T-helper 1 cell treated with Interleukin-12 subunit alpha and Interleukin-12 subunit beta and Interleukin-4 antibody, amounts not matched to agents 30 μg/mL and 1 μg/mL, for 36 hours (primary cell): Measurements from ENCODE around the gene DENND1B.

Experiments
- H3K27ac Mint-ChIP-seq: one replicate; pipeline ENCODE4 v1.8.0; 2021; ENCODE audit warnings: mild to moderate bottlenecking, mixed read lengths
- H3K27me3 Mint-ChIP-seq: one replicate; pipeline ENCODE4 v1.8.0; 2021; ENCODE audit warnings: low read depth, mixed read lengths
- H3K36me3 Mint-ChIP-seq: one replicate; pipeline ENCODE4 v1.8.0; 2021; ENCODE audit warnings: low read depth, mixed read lengths
- H3K4me1 Mint-ChIP-seq: one replicate; pipeline ENCODE4 v1.8.0; 2021; ENCODE audit warnings: low read depth, mixed read lengths
- H3K4me3 Mint-ChIP-seq: one replicate; pipeline ENCODE4 v1.8.0; 2021; ENCODE audit warnings: mild to moderate bottlenecking, moderate library complexity, mixed read lengths
- H3K9me3 Mint-ChIP-seq: one replicate; pipeline ENCODE4 v1.8.0; 2021; ENCODE audit warnings: mixed read lengths

Gene DENND1B

GRCh38 chr1:197632005-197632404, 143.3 kb downstream of the DENND1B start:
- Mint-ChIP-seq H3K27ac (no peak overlapping the region), H3K9me3 (peaks cover 5% of the 10 kb centered on the region), H3K4me3 (no peak overlapping the region), H3K36me3 (peaks cover 34% of the 10 kb centered on the region), H3K27me3 (no peaks in the 10 kb centered on the region), H3K4me1 (no peaks in the 10 kb centered on the region)

GRCh38 chr1:197622371-197622770, 152.9 kb downstream of the DENND1B start:
- H3K4me1 Mint-ChIP-seq = peaks cover 2% of the 10 kb centered on the region
- no peak overlapping the region for H3K27ac Mint-ChIP-seq
- H3K9me3 Mint-ChIP-seq = peaks cover 4% of the 10 kb centered on the region
- H3K4me3 Mint-ChIP-seq = no peak overlapping the region
- H3K36me3 Mint-ChIP-seq = peaks cover 6% of the 10 kb centered on the region
- no peaks in the 10 kb centered on the region for H3K27me3 Mint-ChIP-seq

GRCh38 chr1:197621761-197622160, 153.5 kb downstream of the DENND1B start:
- Mint-ChIP-seq H3K4me1 (peaks cover 2% of the 10 kb centered on the region), H3K27ac (no peak overlapping the region), H3K9me3 (peaks cover 4% of the 10 kb centered on the region), H3K36me3 (peaks cover 6% of the 10 kb centered on the region), H3K27me3 (no peaks in the 10 kb centered on the region), H3K4me3 (no peak overlapping the region)

- H3K4me3 Mint-ChIP-seq = no peak overlapping the region
- H3K27me3 Mint-ChIP-seq = no peaks in the 10 kb centered on the region
- H3K27ac Mint-ChIP-seq = no peak overlapping the region
- H3K4me1 Mint-ChIP-seq = peaks cover 2% of the 10 kb centered on the region
- H3K9me3 Mint-ChIP-seq = no peaks in the 10 kb centered on the region
- H3K36me3 Mint-ChIP-seq = peaks cover 3% of the 10 kb centered on the region
Observed at GRCh38 chr1:197620714-197621163, 154.5 kb downstream of the DENND1B start.

- Mint-ChIP-seq H3K4me3 (no peak overlapping the region), H3K27me3 (no peaks in the 10 kb centered on the region), H3K36me3 (peaks cover 3% of the 10 kb centered on the region), H3K4me1 (peaks cover 2% of the 10 kb centered on the region), H3K27ac (no peak overlapping the region), H3K9me3 (no peaks in the 10 kb centered on the region)
Observed at GRCh38 chr1:197619008-197619640, 156.2 kb downstream of the DENND1B start.

GRCh38 chr1:197618061-197618460, 157.2 kb downstream of the DENND1B start:
- no peaks in the 10 kb centered on the region for H3K27me3 Mint-ChIP-seq
- peaks cover 3% of the 10 kb centered on the region for H3K36me3 Mint-ChIP-seq
- no peak overlapping the region for H3K4me3 Mint-ChIP-seq
- H3K27ac Mint-ChIP-seq = no peak overlapping the region
- no peaks in the 10 kb centered on the region for H3K9me3 Mint-ChIP-seq
- peaks cover 2% of the 10 kb centered on the region for H3K4me1 Mint-ChIP-seq

- H3K4me1 Mint-ChIP-seq = no peaks in the 10 kb centered on the region
- H3K27ac Mint-ChIP-seq = no peak overlapping the region
- H3K9me3 Mint-ChIP-seq = no peaks in the 10 kb centered on the region
- H3K27me3 Mint-ChIP-seq = no peaks in the 10 kb centered on the region
- H3K4me3 Mint-ChIP-seq = no peak overlapping the region
- peaks cover under 1% of the 10 kb centered on the region for H3K36me3 Mint-ChIP-seq
Observed at GRCh38 chr1:197615693-197616011, 159.6 kb downstream of the DENND1B start.

GRCh38 chr1:197614916-197615692, 160.2 kb downstream of the DENND1B start:
- no peak overlapping the region for H3K4me3 Mint-ChIP-seq
- no peaks in the 10 kb centered on the region for H3K4me1 Mint-ChIP-seq
- no peaks in the 10 kb centered on the region for H3K9me3 Mint-ChIP-seq
- no peak overlapping the region for H3K27ac Mint-ChIP-seq
- no peaks in the 10 kb centered on the region for H3K27me3 Mint-ChIP-seq
- H3K36me3 Mint-ChIP-seq = no peaks in the 10 kb centered on the region

GRCh38 chr1:197606168-197606845, 169.0 kb downstream of the DENND1B start:
- Mint-ChIP-seq H3K9me3 (no peaks in the 10 kb centered on the region), H3K27ac (no peak overlapping the region), H3K27me3 (no peaks in the 10 kb centered on the region), H3K4me1 (no peaks in the 10 kb centered on the region), H3K36me3 (no peaks in the 10 kb centered on the region), H3K4me3 (no peak overlapping the region)

GRCh38 chr1:197604302-197604701, 171.0 kb downstream of the DENND1B start:
- Mint-ChIP-seq H3K4me1 (no peaks in the 10 kb centered on the region), H3K36me3 (no peaks in the 10 kb centered on the region), H3K9me3 (no peaks in the 10 kb centered on the region), H3K4me3 (no peak overlapping the region), H3K27me3 (no peaks in the 10 kb centered on the region), H3K27ac (no peak overlapping the region)

- H3K4me1 Mint-ChIP-seq = no peaks in the 10 kb centered on the region
- H3K9me3 Mint-ChIP-seq = no peaks in the 10 kb centered on the region
- H3K27me3 Mint-ChIP-seq = no peaks in the 10 kb centered on the region
- H3K4me3 Mint-ChIP-seq = no peak overlapping the region
- H3K36me3 Mint-ChIP-seq = no peaks in the 10 kb centered on the region
- no peak overlapping the region for H3K27ac Mint-ChIP-seq
Observed at GRCh38 chr1:197600751-197601150, 174.5 kb downstream of the DENND1B start.

- no peaks in the 10 kb centered on the region for H3K9me3 Mint-ChIP-seq
- peaks cover 3% of the 10 kb centered on the region for H3K36me3 Mint-ChIP-seq
- no peak overlapping the region for H3K4me3 Mint-ChIP-seq
- H3K27me3 Mint-ChIP-seq = no peaks in the 10 kb centered on the region
- H3K27ac Mint-ChIP-seq = no peak overlapping the region
- H3K4me1 Mint-ChIP-seq = no peaks in the 10 kb centered on the region
Observed at GRCh38 chr1:197599789-197600188, 175.5 kb downstream of the DENND1B start.

GRCh38 chr1:197598935-197599334, 176.3 kb downstream of the DENND1B start:
- Mint-ChIP-seq H3K9me3 (no peaks in the 10 kb centered on the region), H3K4me1 (no peaks in the 10 kb centered on the region), H3K4me3 (no peak overlapping the region), H3K27me3 (no peaks in the 10 kb centered on the region), H3K36me3 (peaks cover 3% of the 10 kb centered on the region), H3K27ac (no peak overlapping the region)

- peaks cover 6% of the 10 kb centered on the region for H3K36me3 Mint-ChIP-seq
- no peak overlapping the region for H3K27ac Mint-ChIP-seq
- H3K27me3 Mint-ChIP-seq = no peaks in the 10 kb centered on the region
- H3K4me3 Mint-ChIP-seq = no peak overlapping the region
- H3K4me1 Mint-ChIP-seq = no peaks in the 10 kb centered on the region
- H3K9me3 Mint-ChIP-seq = no peaks in the 10 kb centered on the region
Observed at GRCh38 chr1:197595304-197595904, 179.9 kb downstream of the DENND1B start.

GRCh38 chr1:197590687-197591086, 184.6 kb downstream of the DENND1B start:
- no peaks in the 10 kb centered on the region for H3K27me3 Mint-ChIP-seq
- no peaks in the 10 kb centered on the region for H3K9me3 Mint-ChIP-seq
- H3K4me3 Mint-ChIP-seq = no peak overlapping the region
- no peaks in the 10 kb centered on the region for H3K4me1 Mint-ChIP-seq
- peaks cover 6% of the 10 kb centered on the region for H3K36me3 Mint-ChIP-seq
- H3K27ac Mint-ChIP-seq = no peak overlapping the region
